ENCODE data around the gene TGM3. TPM values are rescaled to one million over a fixed set of nuclear protein-coding genes. Genes with fewer than 3 reads are reported as not detected.

The TGM3 gene
- total RNA-seq, 2 experiments from 2014 or later = not detected

DNA sequence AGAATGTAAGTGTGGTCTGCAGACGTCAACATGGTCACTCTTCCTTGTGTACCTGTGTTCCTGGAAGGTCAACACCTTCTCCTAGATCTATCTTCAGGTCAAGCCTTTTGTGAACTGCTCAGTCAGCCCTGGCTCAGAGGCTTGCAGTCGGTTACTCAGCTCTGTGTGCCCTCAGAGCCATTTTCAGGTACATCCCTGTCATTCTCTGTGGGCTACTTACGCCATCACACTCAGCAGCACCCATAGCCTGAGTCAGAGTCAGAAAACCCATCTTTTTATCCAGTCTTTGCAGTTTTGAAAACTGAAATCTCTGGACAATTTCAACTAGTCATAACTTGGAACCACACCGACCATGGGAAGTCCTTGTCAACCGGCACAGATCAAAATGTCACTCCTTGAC is 35.3 kb downstream of the TGM3 start:
- H3K27ac Mint-ChIP-seq = no peak overlapping the region
- intact Hi-C loops (cut with DNase I, micrococcal nuclease) = no loop called here
- no peaks in the 10 kb centered on the region for H3K4me1 Mint-ChIP-seq
- ChIA-PET CTCF (no interaction called here), POLR2A (no interaction called here)
- H3K36me3 Mint-ChIP-seq (ENCODE audit: low read depth) = no peaks in the 10 kb centered on the region
- peak; percentile 61 for ATAC-seq
- no peak overlapping the region for H3K4me3 Mint-ChIP-seq
- peaks cover 10% of the 10 kb centered on the region for H3K27me3 Mint-ChIP-seq
- no peak for DNase-seq
- no peaks in the 10 kb centered on the region for H3K9me3 Mint-ChIP-seq (ENCODE audit: low read depth)

- DNase-seq (no peak), ATAC-seq (no peak)
- ChIA-PET CTCF (interaction anchor here (0.6 kb wide), 1 partner anchor 325 kb away, joined by 3 read pairs; no protein-coding TSS in a partner anchor), POLR2A (no interaction called here)
- Mint-ChIP-seq H3K36me3 (ENCODE audit: low read depth) (no peaks in the 10 kb centered on the region), H3K4me1 (no peaks in the 10 kb centered on the region), H3K27ac (no peak overlapping the region), H3K9me3 (ENCODE audit: low read depth) (no peaks in the 10 kb centered on the region), H3K4me3 (no peak overlapping the region), H3K27me3 (peaks cover 4% of the 10 kb centered on the region)
- intact Hi-C loops (cut with DNase I, micrococcal nuclease) = no loop called here
Observed at GRCh38 chr20:2331901-2332565, 36.2 kb downstream of the TGM3 start.

- Mint-ChIP-seq H3K36me3 (ENCODE audit: low read depth) (no peaks in the 10 kb centered on the region), H3K27me3 (peaks cover 2% of the 10 kb centered on the region), H3K27ac (no peak overlapping the region), H3K4me3 (no peak overlapping the region), H3K4me1 (no peaks in the 10 kb centered on the region), H3K9me3 (ENCODE audit: low read depth) (no peaks in the 10 kb centered on the region)
- ChIA-PET POLR2A (no interaction called here), CTCF (no interaction called here)
- no peak for ATAC-seq
- no peak for DNase-seq
- intact Hi-C loops (cut with DNase I, micrococcal nuclease) = no loop called here
Observed at GRCh38 chr20:2332711-2333110, 36.9 kb downstream of the TGM3 start.

DNA sequence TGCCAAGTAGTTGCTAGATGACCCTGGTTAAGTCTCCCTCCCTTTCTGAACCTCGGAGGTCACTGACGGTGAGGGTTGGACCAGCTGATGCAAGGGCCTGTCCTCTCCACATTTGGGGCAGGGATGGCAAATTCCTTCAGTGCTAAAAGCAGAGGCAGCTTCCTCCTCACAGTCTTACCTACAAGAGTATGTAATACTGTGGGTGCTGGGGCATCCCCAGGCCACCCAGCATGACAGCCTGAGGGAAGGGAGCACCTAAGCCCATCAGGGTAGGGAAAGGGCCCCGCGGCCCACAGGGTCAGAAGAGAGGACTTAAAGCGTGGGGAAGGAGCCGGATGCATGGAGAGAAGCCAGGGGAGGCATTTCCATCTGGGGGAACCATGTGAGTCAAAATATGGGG is 38.0 kb downstream of the TGM3 start:
- Mint-ChIP-seq H3K4me1 (no peaks in the 10 kb centered on the region), H3K27me3 (peaks cover 2% of the 10 kb centered on the region), H3K4me3 (no peak overlapping the region), H3K36me3 (ENCODE audit: low read depth) (no peaks in the 10 kb centered on the region), H3K9me3 (ENCODE audit: low read depth) (no peaks in the 10 kb centered on the region), H3K27ac (no peak overlapping the region)
- ChIA-PET CTCF (no interaction called here), POLR2A (interaction anchor here (0.7 kb wide), 1 partner anchor 104 kb away, joined by 4 read pairs; no protein-coding TSS in a partner anchor)
- intact Hi-C loops (cut with DNase I, micrococcal nuclease) = no loop called here
- ATAC-seq (no peak), DNase-seq (no peak)

DNA sequence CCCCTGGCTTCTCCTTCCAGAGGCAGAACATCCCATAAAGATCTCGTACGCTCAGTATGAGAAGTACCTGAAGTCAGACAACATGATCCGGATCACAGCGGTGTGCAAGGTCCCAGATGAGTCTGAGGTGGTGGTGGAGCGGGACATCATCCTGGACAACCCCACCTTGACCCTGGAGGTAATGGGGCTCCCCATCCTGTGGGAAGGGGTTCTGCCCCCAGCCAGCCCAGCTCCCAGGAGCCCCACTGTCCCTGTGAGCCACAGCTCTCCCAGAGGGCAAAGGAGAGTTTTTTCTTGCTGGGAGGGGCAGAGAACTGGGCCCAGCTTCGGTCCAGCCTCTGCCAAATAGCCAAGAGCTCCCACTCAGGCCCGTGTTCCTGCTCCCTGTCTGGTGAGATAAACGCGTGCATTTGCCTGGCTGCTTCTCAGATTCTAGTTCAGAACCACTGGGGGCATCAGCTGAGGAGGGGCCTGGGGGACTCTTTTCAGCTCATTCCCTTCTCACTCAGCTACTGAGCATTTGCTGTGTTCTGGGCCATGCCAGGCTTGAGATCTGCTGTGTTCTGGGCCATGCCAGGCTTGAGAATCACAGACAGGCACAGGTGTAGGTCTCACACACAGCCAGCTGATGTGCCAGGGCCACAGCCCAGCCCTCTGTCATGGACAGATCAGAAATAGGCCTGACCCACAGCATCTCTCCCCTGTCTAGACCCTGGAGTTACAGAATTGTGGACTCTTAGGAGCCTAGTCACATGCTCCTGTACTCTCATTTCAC is 39.5 kb downstream of the TGM3 start:
- Mint-ChIP-seq H3K4me3 (no peak overlapping the region), H3K27me3 (peaks cover 2% of the 10 kb centered on the region), H3K4me1 (no peaks in the 10 kb centered on the region), H3K27ac (no peak overlapping the region), H3K9me3 (ENCODE audit: low read depth) (no peaks in the 10 kb centered on the region), H3K36me3 (ENCODE audit: low read depth) (no peaks in the 10 kb centered on the region)
- intact Hi-C loops (cut with DNase I, micrococcal nuclease) = no loop called here
- ATAC-seq (no peak), DNase-seq (no peak)
- POLR2A ChIA-PET = no interaction called here
- CTCF ChIA-PET = interaction anchor here (0.7 to 0.8 kb wide), 2 partner anchors 28 to 128 kb away, joined by 3 read pairs; no protein-coding TSS in a partner anchor

GRCh38 chr20:2336471-2336870 is 40.7 kb downstream of the TGM3 start:
- Mint-ChIP-seq H3K36me3 (ENCODE audit: low read depth) (no peaks in the 10 kb centered on the region), H3K9me3 (ENCODE audit: low read depth) (no peaks in the 10 kb centered on the region), H3K27me3 (peaks cover 4% of the 10 kb centered on the region), H3K4me3 (no peak overlapping the region), H3K4me1 (no peaks in the 10 kb centered on the region), H3K27ac (no peak overlapping the region)
- DNase-seq = no peak
- ChIA-PET POLR2A (no interaction called here), CTCF (interaction anchor here (0.6 kb wide), 1 partner anchor 139 kb away, joined by 5 read pairs; no protein-coding TSS in a partner anchor)
- intact Hi-C loops (cut with DNase I, micrococcal nuclease) = no loop called here
- ATAC-seq = no peak

DNA sequence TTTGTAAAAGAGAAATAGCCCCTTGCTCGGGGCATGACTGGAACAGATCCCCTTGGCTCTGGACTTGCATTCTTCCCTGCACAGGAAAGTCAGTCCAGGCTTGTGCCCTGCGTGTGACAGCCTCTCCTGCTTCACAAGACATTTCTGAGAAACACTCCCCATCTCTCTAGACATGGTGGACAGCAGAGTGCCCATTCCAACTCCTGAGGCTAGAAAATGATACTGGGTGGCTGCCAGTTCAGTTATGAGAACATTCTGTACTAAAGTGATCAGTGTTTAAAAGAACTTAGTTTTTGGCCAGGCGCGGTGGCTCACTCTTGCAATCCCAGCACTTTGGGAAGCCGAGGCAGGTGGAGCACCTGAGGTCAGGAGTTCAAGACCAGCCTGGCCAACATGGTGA is 41.3 kb downstream of the TGM3 start:
- ChIA-PET CTCF (no interaction called here), POLR2A (no interaction called here)
- Mint-ChIP-seq H3K36me3 (ENCODE audit: low read depth) (no peaks in the 10 kb centered on the region), H3K9me3 (ENCODE audit: low read depth) (no peaks in the 10 kb centered on the region), H3K27ac (no peak overlapping the region), H3K27me3 (peaks cover 4% of the 10 kb centered on the region), H3K4me3 (no peak overlapping the region), H3K4me1 (no peaks in the 10 kb centered on the region)
- ATAC-seq (no peak), DNase-seq (no peak)
- intact Hi-C loops (cut with DNase I, micrococcal nuclease) = no loop called here

DNA sequence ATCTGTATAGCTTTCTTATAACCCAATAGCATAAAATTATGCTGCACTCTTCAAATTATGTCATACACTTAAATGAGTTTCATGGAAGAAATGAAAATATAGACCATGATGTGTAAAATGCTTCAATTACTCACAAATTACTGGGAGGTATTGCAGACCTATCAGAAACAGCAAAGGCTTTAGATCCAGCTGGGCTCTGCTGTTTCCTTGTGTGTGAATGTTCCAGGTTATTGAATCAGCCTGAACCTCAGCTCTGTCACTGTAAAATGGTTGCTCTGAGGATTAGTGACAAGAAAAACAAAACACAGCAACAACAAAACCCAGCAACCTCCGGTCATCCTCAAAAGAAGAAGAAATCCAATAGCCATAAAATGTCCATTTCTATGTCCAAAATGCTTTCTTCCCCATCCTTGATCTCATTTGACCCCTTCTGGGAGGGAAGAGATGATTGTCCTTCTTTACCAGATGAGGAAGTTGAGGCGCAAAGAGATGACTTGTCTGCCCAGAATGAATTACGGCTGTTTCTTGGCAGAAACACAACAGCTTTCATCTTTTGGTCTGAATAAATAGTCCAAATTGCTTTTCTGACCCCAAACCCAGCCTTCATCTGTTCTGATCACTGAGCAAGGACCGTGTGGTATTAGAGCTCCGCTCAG is 42.7 kb downstream of the TGM3 start:
- no peak overlapping the region for H3K27ac Mint-ChIP-seq
- ChIA-PET POLR2A (no interaction called here), CTCF (interaction anchor here (0.7 kb wide), 1 partner anchor 24 kb away, joined by 4 read pairs; no protein-coding TSS in a partner anchor)
- no peak overlapping the region for H3K4me3 Mint-ChIP-seq
- peaks cover 4% of the 10 kb centered on the region for H3K27me3 Mint-ChIP-seq
- H3K9me3 Mint-ChIP-seq (ENCODE audit: low read depth) = no peaks in the 10 kb centered on the region
- no peaks in the 10 kb centered on the region for H3K4me1 Mint-ChIP-seq
- no peaks in the 10 kb centered on the region for H3K36me3 Mint-ChIP-seq (ENCODE audit: low read depth)
- intact Hi-C loops (cut with DNase I, micrococcal nuclease) = no loop called here
- no peak for ATAC-seq
- no peak for DNase-seq

GRCh38 chr20:2340136-2340535 is 44.3 kb downstream of the TGM3 start:
- no peaks in the 10 kb centered on the region for H3K36me3 Mint-ChIP-seq (ENCODE audit: low read depth)
- DNase-seq (no peak), ATAC-seq (no peak)
- H3K27ac Mint-ChIP-seq = no peak overlapping the region
- H3K27me3 Mint-ChIP-seq = peaks cover 4% of the 10 kb centered on the region
- POLR2A ChIA-PET = interaction anchor here (0.5 kb wide), 1 partner anchor 121 kb away, joined by 3 read pairs; no protein-coding TSS in a partner anchor
- CTCF ChIA-PET = interaction anchor here (0.7 kb wide), 1 partner anchor 36 kb away, joined by 4 read pairs; no protein-coding TSS in a partner anchor
- intact Hi-C loops (cut with DNase I, micrococcal nuclease) = no loop called here
- no peaks in the 10 kb centered on the region for H3K4me1 Mint-ChIP-seq
- H3K9me3 Mint-ChIP-seq (ENCODE audit: low read depth) = no peaks in the 10 kb centered on the region
- H3K4me3 Mint-ChIP-seq = no peak overlapping the region

- peaks cover 4% of the 10 kb centered on the region for H3K27me3 Mint-ChIP-seq
Observed at GRCh38 chr20:2340823-2341222, 45.0 kb downstream of the TGM3 start.

DNA sequence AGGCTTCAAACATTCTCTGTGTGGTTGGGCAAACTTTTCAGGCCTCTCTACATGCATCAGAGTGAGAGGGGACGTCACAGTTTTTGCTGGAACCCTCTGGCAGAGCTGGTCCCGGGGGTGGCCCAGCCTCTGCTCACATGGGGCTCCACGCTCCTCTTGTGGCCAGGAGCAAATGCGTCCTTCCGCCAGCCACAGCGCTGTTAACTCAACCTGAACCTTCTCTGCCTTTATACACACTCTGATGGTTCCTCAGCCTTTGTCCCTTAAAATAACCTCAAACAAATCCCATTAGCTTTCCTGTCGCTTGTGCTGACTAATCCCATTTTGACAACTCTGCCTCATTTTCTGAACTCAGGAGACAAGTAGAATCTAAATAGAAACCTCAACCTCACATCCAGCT is 45.5 kb downstream of the TGM3 start:
- ATAC-seq = no peak
- CTCF ChIA-PET = no interaction called here
- no peaks in the 10 kb centered on the region for H3K4me1 Mint-ChIP-seq
- H3K36me3 Mint-ChIP-seq (ENCODE audit: low read depth) = no peaks in the 10 kb centered on the region
- H3K27me3 Mint-ChIP-seq = peaks cover 4% of the 10 kb centered on the region
- H3K9me3 Mint-ChIP-seq (ENCODE audit: low read depth) = no peaks in the 10 kb centered on the region
- intact Hi-C loops (cut with DNase I, micrococcal nuclease) = no loop called here
- H3K27ac Mint-ChIP-seq = no peak overlapping the region
- H3K4me3 Mint-ChIP-seq = no peak overlapping the region
- POLR2A ChIA-PET = no interaction called here
- DNase-seq = no peak

More at GRCh38 chr20:2340823-2341222, 45.0 kb downstream of the TGM3 start:
- CTCF ChIA-PET = no interaction called here
- POLR2A ChIA-PET = no interaction called here
- ATAC-seq (no peak), DNase-seq (no peak)
- no peaks in the 10 kb centered on the region for H3K4me1 Mint-ChIP-seq
- H3K27ac Mint-ChIP-seq = no peak overlapping the region
- no peak overlapping the region for H3K4me3 Mint-ChIP-seq
- no peaks in the 10 kb centered on the region for H3K36me3 Mint-ChIP-seq (ENCODE audit: low read depth)
- intact Hi-C loops (cut with DNase I, micrococcal nuclease) = no loop called here
- H3K9me3 Mint-ChIP-seq (ENCODE audit: low read depth) = no peaks in the 10 kb centered on the region

DNA sequence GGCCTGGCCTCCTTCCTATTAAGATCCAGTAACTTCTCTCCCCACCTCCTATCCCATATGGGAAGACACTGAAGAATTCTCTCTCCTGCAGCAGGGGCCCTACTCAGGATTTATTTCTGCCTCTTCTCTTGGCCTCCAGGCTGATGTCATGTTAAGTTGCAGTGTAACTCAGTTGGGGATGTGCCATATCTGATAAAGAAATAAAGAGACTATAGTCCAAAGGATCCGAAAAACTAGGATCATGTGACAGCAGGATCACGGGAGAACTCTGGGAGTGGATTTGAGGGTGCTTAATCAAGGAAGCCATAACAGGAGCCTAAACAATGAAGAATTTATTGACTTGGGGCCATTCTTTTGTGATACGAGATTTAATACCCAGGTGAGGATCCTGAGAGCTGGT is 46.4 kb downstream of the TGM3 start:
- ChIA-PET POLR2A (no interaction called here), CTCF (no interaction called here)
- Mint-ChIP-seq H3K36me3 (ENCODE audit: low read depth) (no peaks in the 10 kb centered on the region), H3K4me3 (no peak overlapping the region), H3K9me3 (ENCODE audit: low read depth) (no peaks in the 10 kb centered on the region), H3K27me3 (peaks cover 4% of the 10 kb centered on the region), H3K27ac (no peak overlapping the region), H3K4me1 (no peaks in the 10 kb centered on the region)
- ATAC-seq = no peak
- DNase-seq = no peak
- intact Hi-C loops (cut with DNase I, micrococcal nuclease) = no loop called here

Measured in activated CD4-positive, alpha-beta T cell treated with anti-CD3 and anti-CD28 coated beads for 36 hours (primary cell).